ENCODE measurements around the gene RPS16. TPM values are rescaled to one million over a fixed set of nuclear protein-coding genes. Genes with fewer than 3 reads are reported as not detected.

The RPS16 gene
- total and polyA plus RNA-seq, 2 of the 8 experiments (the other 6 are each of a cell fraction or from before 2014, with no cell fraction given), result 2,433 to 7,810 TPM

- TF ChIP-seq E2F6 (IDR thresholded peaks at IDR 0.05), result no peak
- TF ChIP-seq HDAC6 (IDR thresholded peaks at IDR 0.05; ENCODE audit: low read depth, low read length), result no peak
These were observed 45.3 kb downstream of the RPS16 start (continued) for GRCh38 chr19:39390451-39390750.

All from H1 (cell line).